HEK293 (cell line): ENCODE results near the gene NR1H2.

Source experiments
- HOXC10 ChIP-seq: sonication (generic); formaldehyde crosslinking; IDR thresholded peaks from 2 replicates; pipeline ENCODE4 v1.8.1; 2023; ENCODE audit warnings: mild to moderate bottlenecking, missing genetic modification reagents
- HOXD13 ChIP-seq: sonication (generic); formaldehyde crosslinking; IDR thresholded peaks from 2 replicates; pipeline ENCODE4 v1.8.0; 2022; ENCODE audit warnings: missing genetic modification reagents, borderline replicate concordance
- KLF9 ChIP-seq: fragments of 450-650 bp; formaldehyde crosslinking; IDR thresholded peaks from 2 replicates; pipeline ENCODE4 v1.5.1; 2016; ENCODE audit warnings: missing biosample characterization, missing genetic modification characterization, low read depth
- OSR2 ChIP-seq: fragments of 450-650 bp; formaldehyde crosslinking; IDR thresholded peaks from 2 replicates; pipeline ENCODE4 v1.5.1; 2016; ENCODE audit warnings: missing biosample characterization, missing genetic modification characterization
- SCRT1 ChIP-seq: fragments of 450-650 bp; formaldehyde crosslinking; IDR thresholded peaks from 2 replicates; pipeline ENCODE4 v1.5.1; 2016; ENCODE audit warnings: missing biosample characterization, missing genetic modification characterization, borderline replicate concordance
- SCRT2 ChIP-seq: fragments of 450-650 bp; formaldehyde crosslinking; IDR thresholded peaks from 2 replicates; pipeline ENCODE4 v1.5.1; 2016; ENCODE audit warnings: missing biosample characterization, missing genetic modification characterization
- ZNF121 ChIP-seq: fragments of 450-650 bp; formaldehyde crosslinking; IDR thresholded peaks from 2 replicates; pipeline ENCODE4 v1.5.1; 2016; ENCODE audit warnings: missing biosample characterization, missing genetic modification characterization
- ZNF174 ChIP-seq: fragments of 450-650 bp; formaldehyde crosslinking; IDR thresholded peaks from 2 replicates; pipeline ENCODE4 v1.5.0; 2017; ENCODE audit warnings: missing biosample characterization, mild to moderate bottlenecking, missing genetic modification characterization
- ZNF211 ChIP-seq: fragments of 450-650 bp; formaldehyde crosslinking; IDR thresholded peaks from 2 replicates; pipeline ENCODE4 v1.5.1; 2016; ENCODE audit warnings: low read depth, missing biosample characterization, missing genetic modification characterization
- ZNF214 ChIP-seq: fragments of 450-650 bp; formaldehyde crosslinking; IDR thresholded peaks from 2 replicates; pipeline ENCODE4 v1.5.1; 2017; ENCODE audit warnings: missing biosample characterization, mild to moderate bottlenecking, missing genetic modification characterization, borderline replicate concordance
- ZNF23 ChIP-seq: fragments of 450-650 bp; formaldehyde crosslinking; IDR thresholded peaks from 2 replicates; pipeline ENCODE4 v1.5.1; 2016; ENCODE audit warnings: missing biosample characterization, missing genetic modification characterization, borderline replicate concordance
- ZNF239 ChIP-seq: fragments of 450-650 bp; formaldehyde crosslinking; IDR thresholded peaks from 2 replicates; pipeline ENCODE4 v1.5.1; 2016; ENCODE audit warnings: missing biosample characterization, missing genetic modification characterization
- ZNF311 ChIP-seq: fragments of 450-650 bp; formaldehyde crosslinking; IDR thresholded peaks from 2 replicates; pipeline ENCODE4 v1.5.1; 2017; ENCODE audit warnings: missing biosample characterization, missing genetic modification characterization, borderline replicate concordance
- ZNF366 ChIP-seq: fragments of 450-650 bp; formaldehyde crosslinking; conservative IDR thresholded peaks from 2 replicates; pipeline ENCODE4 v1.5.1; 2016; ENCODE audit warnings: missing biosample characterization, missing genetic modification characterization
- ZNF423 ChIP-seq: fragments of 450-650 bp; formaldehyde crosslinking; IDR thresholded peaks from 2 replicates; pipeline ENCODE4 v1.5.1; 2016; ENCODE audit warnings: missing biosample characterization, missing genetic modification characterization
- ZNF433 ChIP-seq: fragments of 450-650 bp; formaldehyde crosslinking; IDR thresholded peaks from 2 replicates; pipeline ENCODE4 v1.5.1; 2016; ENCODE audit warnings: missing biosample characterization, missing genetic modification characterization, low read depth
- ZNF555 ChIP-seq: fragments of 450-650 bp; formaldehyde crosslinking; conservative IDR thresholded peaks from 2 replicates; pipeline ENCODE4 v1.5.1; 2017; ENCODE audit warnings: missing biosample characterization, mild to moderate bottlenecking, missing genetic modification characterization, inconsistent platforms
- ZNF600 ChIP-seq: fragments of 450-650 bp; formaldehyde crosslinking; IDR thresholded peaks from 2 replicates; pipeline ENCODE4 v1.5.1; 2016; ENCODE audit warnings: missing biosample characterization, missing genetic modification characterization
- ZNF610 ChIP-seq: fragments of 450-650 bp; formaldehyde crosslinking; IDR thresholded peaks from 2 replicates; pipeline ENCODE4 v1.5.1; 2016; ENCODE audit warnings: missing biosample characterization, missing genetic modification characterization, borderline replicate concordance
- ZNF654 ChIP-seq: fragments of 450-650 bp; formaldehyde crosslinking; IDR thresholded peaks from 2 replicates; pipeline ENCODE4 v1.5.1; 2016; ENCODE audit warnings: low read depth, missing biosample characterization, missing genetic modification characterization
- ZNF707 ChIP-seq: fragments of 450-650 bp; formaldehyde crosslinking; IDR thresholded peaks from 2 replicates; pipeline ENCODE4 v1.5.1; 2016; ENCODE audit warnings: missing biosample characterization, missing genetic modification characterization
- ZNF791 ChIP-seq: fragments of 450-650 bp; formaldehyde crosslinking; IDR thresholded peaks from 2 replicates; pipeline ENCODE4 v1.5.1; 2016; ENCODE audit warnings: missing biosample characterization, missing genetic modification characterization
- ZNF843 ChIP-seq: fragments of 450-650 bp; formaldehyde crosslinking; IDR thresholded peaks from 2 replicates; pipeline ENCODE4 v1.5.1; 2016; ENCODE audit warnings: missing biosample characterization, missing genetic modification characterization
- ZSCAN23 ChIP-seq: fragments of 450-650 bp; formaldehyde crosslinking; IDR thresholded peaks from 2 replicates; pipeline ENCODE4 v1.5.1; 2016; ENCODE audit warnings: missing biosample characterization, missing genetic modification characterization
- ZSCAN30 ChIP-seq: fragments of 450-650 bp; IDR thresholded peaks from 2 replicates; pipeline ENCODE4 v1.5.1; 2018; ENCODE audit warnings: missing biosample characterization, mild to moderate bottlenecking, missing genetic modification characterization, moderate library complexity
- ZXDB ChIP-seq: fragments of 450-650 bp; formaldehyde crosslinking; IDR thresholded peaks from 2 replicates; pipeline ENCODE4 v1.5.1; 2016; ENCODE audit warnings: missing biosample characterization, missing genetic modification characterization
- TF ChIP-seq, protein P1 (sequence below): fragments of 450-650 bp; formaldehyde crosslinking; IDR thresholded peaks from 2 replicates; pipeline ENCODE4 v1.5.1; 2016; ENCODE audit warnings: missing biosample characterization, missing genetic modification characterization
- TF ChIP-seq, protein P2 (sequence below): fragments of 450-650 bp; IDR thresholded peaks from 2 replicates; pipeline ENCODE4 v1.5.1; 2018; ENCODE audit warnings: missing biosample characterization, missing genetic modification characterization
- TF ChIP-seq, protein P3 (sequence below): fragments of 450-650 bp; formaldehyde crosslinking; IDR thresholded peaks from 2 replicates; pipeline ENCODE4 v1.5.1; 2016; ENCODE audit warnings: missing biosample characterization, missing genetic modification characterization
- TF ChIP-seq, protein P4 (sequence below): fragments of 450-650 bp; formaldehyde crosslinking; IDR thresholded peaks from 2 replicates; pipeline ENCODE4 v1.5.1; 2016; ENCODE audit warnings: missing biosample characterization, missing genetic modification characterization
- TF ChIP-seq, protein P5 (sequence below): fragments of 450-650 bp; IDR thresholded peaks from 2 replicates; pipeline ENCODE4 v1.5.1; 2018; ENCODE audit warnings: missing biosample characterization, mild to moderate bottlenecking, missing genetic modification characterization
- TF ChIP-seq, protein P6 (sequence below): IDR thresholded peaks from 2 replicates; pipeline ENCODE4 v1.6.1; 2011; ENCODE audit warnings: mild to moderate bottlenecking, low read depth, low read length, borderline replicate concordance
- TF ChIP-seq, protein P7 (sequence below): fragments of 450-650 bp; formaldehyde crosslinking; IDR thresholded peaks from 2 replicates; pipeline ENCODE4 v1.5.1; 2016; ENCODE audit warnings: missing biosample characterization, missing genetic modification characterization

Gene NR1H2

DNA sequence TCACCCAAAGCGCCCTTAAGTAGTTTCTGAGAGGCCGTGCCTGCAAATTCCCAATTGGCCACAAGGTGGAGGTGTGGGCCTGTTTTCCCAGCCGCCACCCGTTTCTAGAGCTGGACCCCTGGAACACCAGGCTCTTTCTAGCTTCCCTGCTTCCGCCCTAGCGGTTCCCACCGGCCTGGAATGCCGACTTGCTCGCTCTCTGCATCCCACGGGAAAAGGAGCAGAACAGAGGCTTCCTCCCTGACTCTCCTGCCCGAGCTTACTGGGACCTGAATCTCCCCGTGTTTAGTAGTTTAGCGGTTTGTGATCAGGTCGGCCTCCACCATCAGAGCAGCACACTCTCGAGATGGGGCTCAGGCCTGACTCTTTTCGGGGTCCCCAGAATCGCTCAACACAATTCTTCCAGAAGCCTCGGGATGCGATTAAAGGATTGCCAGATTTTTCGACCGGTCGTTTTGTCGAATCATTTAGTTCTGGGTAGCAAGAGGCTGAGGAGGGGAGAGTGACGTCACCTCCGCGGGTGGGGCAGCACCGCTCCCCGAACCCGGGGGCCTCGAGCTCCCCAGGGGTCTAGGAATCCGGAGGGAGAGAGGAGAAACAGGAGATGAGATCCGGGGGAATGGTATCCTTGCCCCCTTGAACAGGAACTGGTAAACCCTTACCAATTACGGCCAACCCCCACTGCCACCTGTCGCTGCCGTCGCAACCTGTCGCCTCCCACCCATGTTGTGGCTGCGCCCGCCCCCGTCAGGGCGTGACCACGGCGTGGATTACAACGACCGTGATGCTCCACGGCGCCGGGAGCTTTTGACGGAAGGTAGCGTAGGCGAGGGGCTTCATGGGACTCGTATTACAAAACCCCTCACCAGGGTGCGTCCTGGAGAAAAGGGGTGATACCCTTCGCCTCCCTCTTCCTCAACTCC, 18.8 kb upstream of the NR1H2 start (continued):
- TF ChIP-seq, protein P1, sequence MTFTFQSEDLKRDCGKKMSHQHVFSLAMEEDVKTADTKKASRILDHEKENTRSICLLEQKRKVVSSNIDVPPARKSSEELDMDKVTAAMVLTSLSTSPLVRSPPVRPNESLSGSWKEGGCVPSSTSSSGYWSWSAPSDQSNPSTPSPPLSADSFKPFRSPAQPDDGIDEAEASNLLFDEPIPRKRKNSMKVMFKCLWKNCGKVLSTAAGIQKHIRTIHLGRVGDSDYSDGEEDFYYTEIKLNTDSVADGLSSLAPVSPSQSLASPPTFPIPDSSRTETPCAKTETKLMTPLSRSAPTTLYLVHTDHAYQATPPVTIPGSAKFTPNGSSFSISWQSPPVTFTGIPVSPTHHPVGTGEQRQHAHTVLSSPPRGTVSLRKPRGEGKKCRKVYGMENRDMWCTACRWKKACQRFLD (tag by site-specific recombination), result no peak
- TF ChIP-seq ZNF23 (tag by site-specific recombination), result no peak
- no peak for TF ChIP-seq ZSCAN30 (tag by site-specific recombination)
- TF ChIP-seq, protein P2, sequence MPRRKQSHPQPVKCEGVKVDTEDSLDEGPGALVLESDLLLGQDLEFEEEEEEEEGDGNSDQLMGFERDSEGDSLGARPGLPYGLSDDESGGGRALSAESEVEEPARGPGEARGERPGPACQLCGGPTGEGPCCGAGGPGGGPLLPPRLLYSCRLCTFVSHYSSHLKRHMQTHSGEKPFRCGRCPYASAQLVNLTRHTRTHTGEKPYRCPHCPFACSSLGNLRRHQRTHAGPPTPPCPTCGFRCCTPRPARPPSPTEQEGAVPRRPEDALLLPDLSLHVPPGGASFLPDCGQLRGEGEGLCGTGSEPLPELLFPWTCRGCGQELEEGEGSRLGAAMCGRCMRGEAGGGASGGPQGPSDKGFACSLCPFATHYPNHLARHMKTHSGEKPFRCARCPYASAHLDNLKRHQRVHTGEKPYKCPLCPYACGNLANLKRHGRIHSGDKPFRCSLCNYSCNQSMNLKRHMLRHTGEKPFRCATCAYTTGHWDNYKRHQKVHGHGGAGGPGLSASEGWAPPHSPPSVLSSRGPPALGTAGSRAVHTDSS (tag by site-specific recombination), result no peak
- no peak for TF ChIP-seq ZNF555 (tag by site-specific recombination)
- no peak for TF ChIP-seq KLF9 (tag by site-specific recombination)
- TF ChIP-seq ZNF121 (tag by site-specific recombination), result no peak
- TF ChIP-seq, protein P3, sequence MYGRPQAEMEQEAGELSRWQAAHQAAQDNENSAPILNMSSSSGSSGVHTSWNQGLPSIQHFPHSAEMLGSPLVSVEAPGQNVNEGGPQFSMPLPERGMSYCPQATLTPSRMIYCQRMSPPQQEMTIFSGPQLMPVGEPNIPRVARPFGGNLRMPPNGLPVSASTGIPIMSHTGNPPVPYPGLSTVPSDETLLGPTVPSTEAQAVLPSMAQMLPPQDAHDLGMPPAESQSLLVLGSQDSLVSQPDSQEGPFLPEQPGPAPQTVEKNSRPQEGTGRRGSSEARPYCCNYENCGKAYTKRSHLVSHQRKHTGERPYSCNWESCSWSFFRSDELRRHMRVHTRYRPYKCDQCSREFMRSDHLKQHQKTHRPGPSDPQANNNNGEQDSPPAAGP (tag by site-specific recombination), result no peak
- no peak for TF ChIP-seq ZNF239 (tag by site-specific recombination)
- no peak for TF ChIP-seq ZNF707 (tag by site-specific recombination)
- peak; percentile 100 for TF ChIP-seq SCRT2 (tag by site-specific recombination)
- no peak for TF ChIP-seq ZNF843 (tag by site-specific recombination)
- TF ChIP-seq HOXC10 (CRISPR knock-in tag), result no peak
- no peak for TF ChIP-seq ZNF211
- TF ChIP-seq, protein P4, sequence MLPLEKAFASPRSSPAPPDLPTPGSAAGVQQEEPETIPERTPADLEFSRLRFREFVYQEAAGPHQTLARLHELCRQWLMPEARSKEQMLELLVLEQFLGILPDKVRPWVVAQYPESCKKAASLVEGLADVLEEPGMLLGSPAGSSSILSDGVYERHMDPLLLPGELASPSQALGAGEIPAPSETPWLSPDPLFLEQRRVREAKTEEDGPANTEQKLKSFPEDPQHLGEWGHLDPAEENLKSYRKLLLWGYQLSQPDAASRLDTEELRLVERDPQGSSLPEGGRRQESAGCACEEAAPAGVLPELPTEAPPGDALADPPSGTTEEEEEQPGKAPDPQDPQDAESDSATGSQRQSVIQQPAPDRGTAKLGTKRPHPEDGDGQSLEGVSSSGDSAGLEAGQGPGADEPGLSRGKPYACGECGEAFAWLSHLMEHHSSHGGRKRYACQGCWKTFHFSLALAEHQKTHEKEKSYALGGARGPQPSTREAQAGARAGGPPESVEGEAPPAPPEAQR, result no peak
- no peak for TF ChIP-seq ZNF423 (tag by site-specific recombination)
- no peak for TF ChIP-seq HOXD13 (CRISPR knock-in tag)
- TF ChIP-seq, protein P5, sequence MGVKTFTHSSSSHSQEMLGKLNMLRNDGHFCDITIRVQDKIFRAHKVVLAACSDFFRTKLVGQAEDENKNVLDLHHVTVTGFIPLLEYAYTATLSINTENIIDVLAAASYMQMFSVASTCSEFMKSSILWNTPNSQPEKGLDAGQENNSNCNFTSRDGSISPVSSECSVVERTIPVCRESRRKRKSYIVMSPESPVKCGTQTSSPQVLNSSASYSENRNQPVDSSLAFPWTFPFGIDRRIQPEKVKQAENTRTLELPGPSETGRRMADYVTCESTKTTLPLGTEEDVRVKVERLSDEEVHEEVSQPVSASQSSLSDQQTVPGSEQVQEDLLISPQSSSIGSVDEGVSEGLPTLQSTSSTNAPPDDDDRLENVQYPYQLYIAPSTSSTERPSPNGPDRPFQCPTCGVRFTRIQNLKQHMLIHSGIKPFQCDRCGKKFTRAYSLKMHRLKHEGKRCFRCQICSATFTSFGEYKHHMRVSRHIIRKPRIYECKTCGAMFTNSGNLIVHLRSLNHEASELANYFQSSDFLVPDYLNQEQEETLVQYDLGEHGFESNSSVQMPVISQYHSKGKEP (tag by site-specific recombination), result no peak
- TF ChIP-seq, protein P6, sequence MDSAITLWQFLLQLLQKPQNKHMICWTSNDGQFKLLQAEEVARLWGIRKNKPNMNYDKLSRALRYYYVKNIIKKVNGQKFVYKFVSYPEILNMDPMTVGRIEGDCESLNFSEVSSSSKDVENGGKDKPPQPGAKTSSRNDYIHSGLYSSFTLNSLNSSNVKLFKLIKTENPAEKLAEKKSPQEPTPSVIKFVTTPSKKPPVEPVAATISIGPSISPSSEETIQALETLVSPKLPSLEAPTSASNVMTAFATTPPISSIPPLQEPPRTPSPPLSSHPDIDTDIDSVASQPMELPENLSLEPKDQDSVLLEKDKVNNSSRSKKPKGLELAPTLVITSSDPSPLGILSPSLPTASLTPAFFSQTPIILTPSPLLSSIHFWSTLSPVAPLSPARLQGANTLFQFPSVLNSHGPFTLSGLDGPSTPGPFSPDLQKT, result no peak
- no peak for TF ChIP-seq ZNF311 (tag by site-specific recombination)
- TF ChIP-seq ZNF610 (tag by site-specific recombination), result no peak
- peak; percentile 100 for TF ChIP-seq SCRT1 (tag by site-specific recombination)
- peak; percentile 71 for TF ChIP-seq ZNF654 (tag by site-specific recombination)
- no peak for TF ChIP-seq ZNF174 (tag by site-specific recombination)
- TF ChIP-seq, protein P7, sequence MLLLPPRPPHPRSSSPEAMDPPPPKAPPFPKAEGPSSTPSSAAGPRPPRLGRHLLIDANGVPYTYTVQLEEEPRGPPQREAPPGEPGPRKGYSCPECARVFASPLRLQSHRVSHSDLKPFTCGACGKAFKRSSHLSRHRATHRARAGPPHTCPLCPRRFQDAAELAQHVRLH (tag by site-specific recombination), result no peak
- no peak for TF ChIP-seq ZNF214 (tag by site-specific recombination)
- TF ChIP-seq ZSCAN23 (tag by site-specific recombination), result no peak
- TF ChIP-seq ZXDB (tag by site-specific recombination), result 0 out of 2 replicates have a peak, but pooled peaks have one; percentile 31
- no peak for TF ChIP-seq ZNF366 (tag by site-specific recombination)
- no peak for TF ChIP-seq ZNF791 (tag by site-specific recombination)
- TF ChIP-seq ZNF433, result no peak
- TF ChIP-seq OSR2 (tag by site-specific recombination), result no peak
- no peak for TF ChIP-seq ZNF600 (tag by site-specific recombination)
